Measurements from ENCODE around the gene KHDC4.

KHDC4 gene

GRCh38 chr1:155947741-155948140, 13.5 kb upstream of the KHDC4 start:
- no peak for ATAC-seq
- no peak for TF ChIP-seq GLIS3 (CRISPR knock-in tag; IDR thresholded peaks at IDR 0.05)
- TF ChIP-seq PATZ1 (CRISPR knock-in tag; IDR thresholded peaks at IDR 0.05; ENCODE audit: borderline replicate concordance): no peak
- no peak for TF ChIP-seq ARNTL (CRISPR knock-in tag; IDR thresholded peaks at IDR 0.05; ENCODE audit: borderline replicate concordance, low read depth)

GRCh38 chr1:155947292-155947691, 13.1 kb upstream of the KHDC4 start:
- TF ChIP-seq ISL1 (CRISPR knock-in tag; IDR thresholded peaks at IDR 0.05) (no peak), ARNTL (CRISPR knock-in tag; IDR thresholded peaks at IDR 0.05; ENCODE audit: borderline replicate concordance, low read depth) (no peak), SNAI2 (CRISPR knock-in tag; IDR thresholded peaks at IDR 0.05) (no peak), RARB (CRISPR knock-in tag; IDR thresholded peaks at IDR 0.05) (no peak), ZNF70 (CRISPR knock-in tag; IDR thresholded peaks at IDR 0.05) (no peak), BACH2 (CRISPR knock-in tag; IDR thresholded peaks at IDR 0.05; ENCODE audit: borderline replicate concordance) (no peak), TOX (CRISPR knock-in tag; IDR thresholded peaks at IDR 0.05; ENCODE audit: borderline replicate concordance) (no peak), ESRRG (CRISPR knock-in tag; IDR thresholded peaks at IDR 0.05) (no peak), CSRNP3 (CRISPR knock-in tag; IDR thresholded peaks at IDR 0.05) (no peak), OSR1 (CRISPR knock-in tag; IDR thresholded peaks at IDR 0.05) (no peak), ZC3H10 (CRISPR knock-in tag; IDR thresholded peaks at IDR 0.05) (no peak), ZFP3 (CRISPR knock-in tag; IDR thresholded peaks at IDR 0.05) (no peak)
- no peak for ATAC-seq

- no peak for TF ChIP-seq ISL1 (CRISPR knock-in tag; IDR thresholded peaks at IDR 0.05)
- TF ChIP-seq CSRNP3 (CRISPR knock-in tag; IDR thresholded peaks at IDR 0.05): no peak
- TF ChIP-seq BACH2 (CRISPR knock-in tag; IDR thresholded peaks at IDR 0.05; ENCODE audit: borderline replicate concordance): no peak
- no peak for TF ChIP-seq ZFP3 (CRISPR knock-in tag; IDR thresholded peaks at IDR 0.05)
- no peak for TF ChIP-seq GLIS3 (CRISPR knock-in tag; IDR thresholded peaks at IDR 0.05)
- no peak for TF ChIP-seq RARB (CRISPR knock-in tag; IDR thresholded peaks at IDR 0.05)
- TF ChIP-seq CSDC2 (CRISPR knock-in tag; IDR thresholded peaks at IDR 0.05): no peak
- no peak for TF ChIP-seq POU6F1 (CRISPR knock-in tag; IDR thresholded peaks at IDR 0.05; ENCODE audit: borderline replicate concordance, low read depth)
- TF ChIP-seq TOX (CRISPR knock-in tag; IDR thresholded peaks at IDR 0.05; ENCODE audit: borderline replicate concordance): no peak
- TF ChIP-seq TSHZ2 (CRISPR knock-in tag; IDR thresholded peaks at IDR 0.05): no peak
- TF ChIP-seq PATZ1 (CRISPR knock-in tag; IDR thresholded peaks at IDR 0.05; ENCODE audit: borderline replicate concordance): no peak
- TF ChIP-seq ZC3H10 (CRISPR knock-in tag; IDR thresholded peaks at IDR 0.05): no peak
- no peak for TF ChIP-seq ARNTL (CRISPR knock-in tag; IDR thresholded peaks at IDR 0.05; ENCODE audit: borderline replicate concordance, low read depth)
- ATAC-seq: no peak
Measured at GRCh38 chr1:155946633-155947219, 12.5 kb upstream of the KHDC4 start.

Data from SK-N-SH treated with all-trans-retinoic acid at 6 μM for 48 hours (cell line).